HT1080 (cell line): ENCODE results near the gene SUSD4. TPM values are rescaled to one million over a fixed set of nuclear protein-coding genes. Genes with fewer than 3 reads are reported as not detected.

ENCODE experiments used
- DNase-seq: peaks from one replicate; pipeline ENCODE4 v3.0.0-alpha.2; 2015; ENCODE audit warnings: low read depth
- total RNA-seq: library from RNA; depleted of rRNA; stranded (reverse); fragments of >200 nt; shearing (Covaris generic); gene quantifications from 2 replicates; pipeline ENCODE4 v1.2.3, GENCODE V29; 2014

Gene SUSD4
- total RNA-seq, 1 experiment from 2014 or later = 0.58 TPM

GRCh38 chr1:223363057-223363855 lies 720 bp downstream of the SUSD4 start:
- DNase-seq = no peak

- DNase-seq = no peak
These were observed 5.2 kb downstream of the SUSD4 start for GRCh38 chr1:223358826-223359225.

- no peak for DNase-seq
These were observed 8.3 kb downstream of the SUSD4 start for GRCh38 chr1:223355699-223356098.

- no peak for DNase-seq
These were observed 10.0 kb downstream of the SUSD4 start for GRCh38 chr1:223353939-223354338.

- no peak for DNase-seq
These were observed 11.0 kb downstream of the SUSD4 start for GRCh38 chr1:223352944-223353343.

- DNase-seq = no peak
These were observed 13.5 kb downstream of the SUSD4 start for GRCh38 chr1:223350361-223350908.

GRCh38 chr1:223349241-223349640 lies 14.7 kb downstream of the SUSD4 start:
- no peak for DNase-seq

- DNase-seq = no peak
These were observed 15.5 kb downstream of the SUSD4 start for GRCh38 chr1:223348439-223348838.

GRCh38 chr1:223347583-223347982 lies 16.4 kb downstream of the SUSD4 start:
- DNase-seq = no peak

GRCh38 chr1:223346311-223346710 lies 17.7 kb downstream of the SUSD4 start:
- DNase-seq = no peak

- no peak for DNase-seq
These were observed 18.3 kb downstream of the SUSD4 start for GRCh38 chr1:223345720-223346119.

- no peak for DNase-seq
These were observed 19.5 kb downstream of the SUSD4 start for GRCh38 chr1:223344491-223344890.

GRCh38 chr1:223343692-223344091 lies 20.3 kb downstream of the SUSD4 start:
- DNase-seq = no peak

- no peak for DNase-seq
These were observed 22.9 kb downstream of the SUSD4 start for GRCh38 chr1:223341121-223341520.

GRCh38 chr1:223340637-223341036 lies 23.3 kb downstream of the SUSD4 start:
- no peak for DNase-seq

GRCh38 chr1:223339861-223340260 lies 24.1 kb downstream of the SUSD4 start:
- no peak for DNase-seq

GRCh38 chr1:223338811-223339746 lies 24.9 kb downstream of the SUSD4 start:
- DNase-seq = no peak

GRCh38 chr1:223337174-223337869 lies 26.7 kb downstream of the SUSD4 start:
- DNase-seq = no peak

- DNase-seq = no peak
These were observed 29.8 kb downstream of the SUSD4 start for GRCh38 chr1:223334156-223334555.

- DNase-seq = no peak
These were observed 31.0 kb downstream of the SUSD4 start for GRCh38 chr1:223332997-223333396.

GRCh38 chr1:223331929-223332328 lies 32.0 kb downstream of the SUSD4 start:
- peak; percentile 18 for DNase-seq
